ENCODE results near the gene SPNS1.
"Not testable (repeated sequence)": the region's sequence is repeated elsewhere in the genome, so short reads cannot be mapped to it uniquely, and the experiment has no call there.

GRCh38 chr16:28926284-28926683 is 48.3 kb upstream of the SPNS1 start:
- not testable (repeated sequence) for TF ChIP-seq CTCF (conservative IDR thresholded peaks at IDR 0.05 in 1 of 2, IDR thresholded peaks at IDR 0.05 in 1 of 2; ENCODE audit: extremely low read depth in 1 of 2, insufficient read depth in 1 of 2, low read depth in 1 of 2, low read length in 2 of 2); EZH2 (IDR thresholded peaks at IDR 0.05; ENCODE audit: borderline replicate concordance, low read length)
